Measurements from ENCODE around the gene GLOD5.

The GLOD5 gene

DNA sequence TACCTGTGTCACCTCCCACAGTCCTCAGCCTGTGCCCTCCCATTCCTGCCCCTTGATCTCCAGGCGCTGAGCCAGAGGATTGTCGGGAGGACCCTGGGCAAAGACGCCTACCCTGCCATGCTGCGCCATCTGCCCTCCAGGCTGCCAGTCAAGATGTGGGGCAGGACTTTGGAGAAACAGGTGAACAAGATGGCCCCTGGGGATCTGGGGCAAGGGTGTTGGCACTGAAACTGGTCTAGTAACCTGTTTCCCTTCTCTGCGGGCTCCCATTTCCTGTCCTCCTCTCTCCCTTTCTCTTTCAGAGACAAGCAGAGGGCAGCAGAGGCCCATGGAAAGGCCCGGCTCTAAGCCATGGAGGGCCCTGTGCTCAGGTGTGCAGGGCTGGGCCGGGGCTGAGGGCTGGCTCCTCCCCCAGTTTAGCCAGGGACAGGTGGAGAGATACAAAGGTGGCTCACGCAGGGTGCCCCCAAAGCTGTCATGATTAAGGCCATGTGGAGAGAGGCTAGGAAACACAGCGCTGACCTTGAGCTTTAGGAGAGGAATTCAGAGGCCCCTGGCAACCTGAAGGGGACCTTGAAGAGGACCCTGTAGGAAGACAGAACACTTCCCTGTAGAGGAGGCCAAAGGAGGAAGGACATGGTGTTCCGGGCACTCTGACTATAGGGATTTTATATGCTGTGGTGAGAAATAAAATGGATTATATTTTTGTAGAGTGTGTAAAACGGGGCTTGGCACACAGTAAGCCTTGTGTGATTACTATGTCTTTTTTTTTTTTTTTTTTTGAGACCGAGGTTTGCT, at the start of gene GLOD5:
TSS of gene GLOD5 (plus strand) at position 74 of the 798 bp plus-strand sequence. CDS start at position 118, 44 bp downstream.
- no peak for DNase-seq (ENCODE audit: low read depth, low spot score)

DNA sequence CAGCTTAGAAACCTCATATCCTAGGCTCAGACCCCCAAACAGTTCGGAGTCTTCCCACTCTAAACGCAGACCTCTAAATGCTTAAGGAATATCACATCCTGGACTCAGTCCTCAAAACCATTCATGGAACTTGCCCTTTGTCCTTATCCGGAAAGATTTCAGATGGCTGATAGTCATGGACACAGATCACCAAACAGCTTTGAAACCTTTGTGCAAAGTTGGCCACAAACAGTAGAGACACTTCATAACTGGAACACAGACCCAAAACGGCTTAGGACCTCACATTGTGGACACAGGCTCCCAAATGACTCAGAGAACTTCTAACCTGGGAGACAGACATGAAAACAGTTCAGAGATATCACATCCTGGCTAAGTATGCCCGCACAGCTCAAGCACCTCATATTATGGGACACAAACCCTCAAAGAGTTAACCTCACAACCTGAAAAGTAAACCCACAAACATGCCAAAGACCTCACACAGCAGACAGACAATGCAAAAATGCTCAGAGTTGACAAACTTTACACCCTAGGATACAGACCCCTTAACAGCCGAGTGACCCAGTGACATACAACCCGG, 49.5 kb upstream of the GLOD5 start:
- no peak for DNase-seq (ENCODE audit: low read depth, low spot score)

- no peak for DNase-seq (ENCODE audit: low read depth, low spot score)
Observed at GRCh38 chrX:48713847-48714246, 47.7 kb upstream of the GLOD5 start.

DNA sequence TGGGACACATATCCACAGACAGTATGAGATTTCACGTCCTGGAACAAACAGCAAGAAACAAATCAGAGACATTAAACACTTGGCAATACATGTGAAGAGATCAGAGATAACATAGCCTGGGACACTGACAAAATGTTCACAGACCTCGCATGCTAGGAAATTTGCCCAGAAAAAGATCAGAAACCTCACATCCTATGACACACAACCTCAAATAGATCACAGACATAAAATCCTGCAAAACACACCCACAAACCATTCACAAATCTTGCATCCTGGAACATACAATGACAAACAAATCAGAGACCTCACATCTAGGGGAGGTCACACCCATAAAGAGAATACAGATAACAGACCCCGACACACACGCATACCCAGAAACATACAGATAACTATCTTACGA, 47.0 kb upstream of the GLOD5 start:
- no peak for DNase-seq (ENCODE audit: low read depth, low spot score)

GRCh38 chrX:48715072-48715471, 46.5 kb upstream of the GLOD5 start:
- DNase-seq (ENCODE audit: low read depth, low spot score), result no peak

- DNase-seq (ENCODE audit: low read depth, low spot score), result no peak
Observed at GRCh38 chrX:48715876-48716502, 45.6 kb upstream of the GLOD5 start.

GRCh38 chrX:48719958-48720357, 41.6 kb upstream of the GLOD5 start:
- DNase-seq (ENCODE audit: low read depth, low spot score), result no peak

DNA sequence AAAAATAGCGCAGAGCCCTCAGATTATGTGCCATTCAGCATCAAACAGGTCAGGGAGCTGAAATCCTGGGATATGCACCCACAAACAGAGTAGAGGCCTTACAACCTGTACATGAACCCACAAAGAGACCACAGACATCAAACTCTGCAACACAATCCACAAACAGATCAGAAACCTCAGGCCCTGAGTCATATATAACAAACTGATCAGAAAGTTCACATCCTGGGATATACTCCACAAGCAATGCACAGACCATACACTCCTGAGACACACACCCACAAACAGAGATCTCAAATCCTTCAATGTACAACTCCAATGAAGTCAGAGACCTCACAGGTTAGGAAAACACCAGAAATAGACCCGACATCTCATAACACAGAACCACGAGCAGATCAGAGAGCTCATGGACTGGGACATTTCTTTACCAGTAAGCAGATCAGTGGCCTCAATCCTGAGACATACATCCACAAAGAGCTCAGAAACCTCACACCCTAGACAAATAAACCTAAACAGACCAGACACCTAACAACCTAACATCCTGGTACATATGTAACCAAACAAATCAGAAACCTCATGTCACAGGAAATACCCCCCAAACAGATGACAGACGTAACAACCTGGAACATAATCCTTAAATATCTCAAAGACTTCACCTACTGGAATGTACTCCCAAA, 40.8 kb upstream of the GLOD5 start:
- no peak for DNase-seq (ENCODE audit: low read depth, low spot score)

DNA sequence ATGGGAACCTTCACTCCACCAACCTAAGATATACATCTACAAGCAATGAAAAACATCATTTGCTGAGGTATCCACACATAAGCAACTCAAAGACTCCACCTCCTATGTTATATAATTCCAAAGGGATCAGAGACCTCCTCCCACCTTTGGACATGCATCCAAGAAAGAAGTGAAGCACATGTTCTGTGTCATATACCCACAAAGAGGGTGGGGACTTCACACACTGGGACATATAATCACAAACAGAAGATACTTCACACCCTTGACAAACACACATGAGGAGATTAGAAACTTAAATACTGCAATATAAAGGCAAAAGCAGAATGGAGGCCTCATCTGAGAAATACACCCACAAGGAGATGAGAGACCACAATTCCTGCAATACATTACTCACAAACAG, 39.6 kb upstream of the GLOD5 start:
- DNase-seq (ENCODE audit: low read depth, low spot score), result no peak

- no peak for DNase-seq (ENCODE audit: low read depth, low spot score)
Observed at GRCh38 chrX:48726596-48726995, 35.0 kb upstream of the GLOD5 start.

DNA sequence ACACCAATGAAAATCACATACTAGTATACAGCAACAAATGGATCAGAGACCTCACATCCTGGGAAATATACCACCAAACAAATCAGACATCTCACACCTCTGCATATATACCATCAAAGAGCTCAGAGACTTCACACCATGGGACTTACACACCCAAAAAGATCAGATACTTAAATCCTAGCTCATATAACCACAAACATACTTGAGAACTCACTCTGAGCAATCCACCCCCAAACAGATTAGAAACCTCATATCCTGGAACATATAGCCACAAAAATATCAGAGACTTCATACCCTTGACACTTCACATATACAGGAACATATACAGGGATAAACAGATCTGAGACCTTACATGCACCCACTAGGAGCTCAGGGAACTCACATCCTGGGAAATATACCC, 32.9 kb upstream of the GLOD5 start:
- no peak for DNase-seq (ENCODE audit: low read depth, low spot score)

DNA sequence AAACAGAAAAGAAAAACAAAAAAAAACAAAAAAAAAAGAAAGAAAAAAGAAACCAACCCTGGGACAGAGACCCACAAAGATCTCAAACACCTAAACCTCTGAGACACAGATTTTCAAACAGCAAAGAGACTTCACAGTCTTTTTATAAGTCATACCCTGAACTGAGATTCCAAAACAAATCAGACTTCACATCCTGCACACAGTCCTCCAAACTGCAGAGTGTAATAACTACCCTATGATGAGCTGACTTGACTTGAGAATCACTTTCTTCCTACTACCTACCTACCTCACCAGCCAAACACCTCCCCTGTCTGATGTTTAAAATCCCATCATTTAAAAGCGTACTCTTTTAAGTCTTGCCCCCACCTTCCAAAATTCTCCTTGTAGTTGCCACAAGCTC, 25.2 kb upstream of the GLOD5 start:
- no peak for DNase-seq (ENCODE audit: low read depth, low spot score)

DNA sequence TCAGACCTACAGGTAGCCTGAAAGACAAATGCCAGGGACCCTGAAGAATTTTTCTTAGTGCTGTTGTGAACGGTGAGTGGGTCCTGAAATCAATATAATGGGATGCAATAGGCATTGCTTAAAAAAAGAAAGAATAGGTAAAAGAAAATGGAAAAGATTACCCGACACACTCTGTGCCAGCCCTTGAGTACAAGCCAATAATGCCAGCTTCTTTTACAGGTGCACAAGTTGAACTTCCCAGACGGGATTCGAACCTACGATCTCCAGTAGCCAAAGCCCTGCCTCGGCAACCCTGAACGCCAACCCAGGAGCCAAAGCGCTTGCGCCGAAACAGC, 24.7 kb upstream of the GLOD5 start:
- no peak for DNase-seq (ENCODE audit: low read depth, low spot score)

GRCh38 chrX:48737213-48737938, 24.2 kb upstream of the GLOD5 start:
- DNase-seq (ENCODE audit: low read depth, low spot score), result peak; percentile 90

GRCh38 chrX:48737940-48738339, 23.6 kb upstream of the GLOD5 start:
- DNase-seq (ENCODE audit: low read depth, low spot score), result no peak

GRCh38 chrX:48741834-48742233, 19.7 kb upstream of the GLOD5 start:
- DNase-seq (ENCODE audit: low read depth, low spot score), result no peak

DNA sequence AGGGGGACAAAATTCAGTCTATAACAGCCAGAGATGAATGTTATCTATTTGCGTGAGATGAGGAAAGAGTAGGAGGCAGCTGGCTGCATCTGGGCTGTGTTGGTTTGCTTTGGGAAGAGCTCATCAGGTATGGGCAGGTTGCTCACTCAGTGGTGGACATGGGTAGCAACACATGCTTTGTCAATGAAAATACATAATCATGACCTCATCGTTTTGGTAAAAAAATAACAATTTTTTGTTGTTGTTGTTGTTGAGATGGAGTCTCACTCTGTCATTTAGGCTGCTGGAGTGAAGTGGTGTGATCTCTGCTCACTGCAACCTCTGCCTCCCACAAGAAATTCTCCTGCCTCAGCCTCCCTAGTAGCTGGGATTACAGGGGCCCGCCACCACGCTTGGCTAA, 16.3 kb upstream of the GLOD5 start:
- no peak for DNase-seq (ENCODE audit: low read depth, low spot score)

GRCh38 chrX:48747415-48748016, 14.0 kb upstream of the GLOD5 start:
- no peak for DNase-seq (ENCODE audit: low read depth, low spot score)

DNA sequence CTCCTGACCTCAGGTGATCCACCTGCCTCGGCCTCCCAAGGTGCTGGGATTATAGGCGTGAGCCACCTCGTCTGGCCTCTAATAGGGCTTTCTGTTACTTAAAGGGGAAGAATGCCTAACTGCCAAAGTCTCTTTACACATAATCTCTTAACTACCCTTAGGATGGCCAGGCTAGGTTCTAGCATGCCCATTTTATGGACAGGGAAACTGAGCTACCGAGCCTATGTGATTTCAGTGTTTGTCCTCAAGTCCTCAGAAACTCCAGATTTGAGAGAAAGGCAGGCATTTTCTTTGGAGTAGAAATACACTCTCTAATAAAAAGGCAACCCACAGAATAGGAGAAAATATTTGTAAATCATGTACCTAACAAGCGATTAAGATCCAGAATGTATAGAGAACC, 12.4 kb upstream of the GLOD5 start:
- DNase-seq (ENCODE audit: low read depth, low spot score), result no peak

- DNase-seq (ENCODE audit: low read depth, low spot score), result no peak
Observed at GRCh38 chrX:48751343-48751742, 10.2 kb upstream of the GLOD5 start.

DNA sequence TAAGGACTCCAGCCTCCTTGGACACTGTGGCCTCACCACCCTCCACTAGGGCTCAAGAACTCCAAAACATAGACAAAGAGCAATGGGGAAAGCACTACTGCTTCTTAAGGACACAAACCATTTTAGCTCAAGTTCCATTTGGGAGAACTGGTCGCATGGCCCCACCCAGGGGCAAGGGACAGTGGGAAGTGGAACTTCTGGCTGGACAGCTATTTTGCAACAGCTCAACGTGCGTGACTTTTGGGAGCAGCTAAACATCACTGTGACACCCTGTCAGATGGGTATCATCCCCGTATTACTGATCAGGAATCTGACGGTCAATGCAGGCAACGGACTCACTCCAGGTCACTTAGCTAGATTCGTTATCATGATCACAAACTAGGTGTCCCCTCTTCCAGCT, 9.0 kb upstream of the GLOD5 start:
- no peak for DNase-seq (ENCODE audit: low read depth, low spot score)
